NCI-H446 (cell line): ENCODE data around the gene SLC31A1.
"Not testable (repeated sequence)": the region's sequence is repeated elsewhere in the genome, so short reads cannot be mapped to it uniquely, and the experiment has no call there.

ENCODE experiments used
- DNase-seq, 2 experiments: peaks; one replicate each; lab custom pipeline; 2025; lab: John Stamatoyannopoulos, UW

SLC31A1 gene

DNA sequence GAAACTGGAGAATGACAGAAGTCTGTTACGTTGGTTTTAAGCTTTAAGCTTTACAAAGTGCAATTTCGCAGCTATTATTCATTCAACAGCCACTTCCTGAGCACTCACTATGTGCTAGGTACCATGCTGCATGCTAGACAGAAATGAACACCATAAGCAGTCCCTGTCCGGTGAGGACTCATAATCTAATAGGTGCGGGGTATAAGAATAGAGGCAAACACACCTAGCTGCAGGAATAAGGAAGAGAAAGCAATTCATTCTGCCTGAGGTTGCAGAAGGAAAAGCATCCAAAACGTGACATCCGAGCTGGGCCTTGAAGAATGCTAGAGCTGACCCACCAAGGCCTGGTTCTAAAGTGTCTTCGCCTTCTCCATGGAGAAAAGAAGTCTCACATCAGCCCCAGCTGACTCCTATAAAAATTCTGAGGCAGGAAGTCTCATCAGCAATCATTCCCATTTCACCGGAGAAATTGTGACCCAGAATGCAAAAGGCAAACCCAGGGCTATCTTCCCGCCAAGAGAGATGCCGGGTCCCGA is 809 bp upstream of the SLC31A1 start:
- no peak for DNase-seq

DNA sequence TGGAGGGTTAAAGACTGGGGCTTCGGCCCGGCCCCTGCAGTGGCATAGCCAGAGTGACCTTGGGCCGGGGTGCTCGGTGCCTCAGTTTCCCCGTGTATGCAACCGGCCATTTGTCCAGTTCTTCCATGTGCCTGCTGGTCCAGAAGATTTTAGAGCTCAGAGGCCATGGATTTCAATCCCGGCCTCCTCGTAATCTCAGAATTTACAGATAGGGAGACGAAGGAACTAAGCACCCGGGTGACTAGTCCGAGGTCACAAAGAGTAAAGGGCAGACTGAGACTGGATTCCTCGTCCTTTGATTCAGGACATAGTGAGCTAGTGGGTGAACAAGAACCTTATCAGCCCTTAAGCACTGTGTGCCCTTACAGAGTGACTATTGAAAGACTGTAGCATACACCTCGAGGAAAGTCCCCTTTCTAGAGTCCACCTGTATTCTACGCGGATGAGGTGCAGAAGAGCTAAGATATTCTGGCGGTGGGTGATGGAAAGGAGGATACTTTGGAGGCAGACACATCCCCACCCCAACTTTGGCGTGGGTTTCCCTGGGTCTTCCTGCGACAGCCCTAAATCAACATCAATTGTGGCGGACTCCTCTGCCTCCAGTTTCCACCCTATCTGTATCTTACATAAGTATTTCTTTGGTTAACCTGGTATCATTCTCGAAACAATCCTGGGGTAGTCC is 597 bp downstream of the SLC31A1 start:
- no peak for DNase-seq

DNA sequence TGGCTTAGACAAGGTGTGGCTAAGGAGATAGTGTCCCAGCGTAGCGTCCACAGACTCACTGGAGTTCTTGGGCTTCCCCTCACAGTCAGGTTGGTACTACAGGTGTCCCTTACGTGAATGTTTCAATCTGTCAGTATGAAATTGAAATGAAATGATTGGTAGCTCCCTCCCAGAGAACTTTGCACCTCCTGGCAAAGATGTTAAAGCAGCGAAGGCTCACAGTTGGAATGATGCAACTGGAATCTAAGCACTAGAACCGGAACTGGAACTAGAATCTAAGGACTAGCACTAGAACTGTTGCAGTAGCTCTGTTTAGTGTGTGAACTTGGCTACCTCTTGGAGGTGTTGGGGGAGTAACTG is 1.1 kb downstream of the SLC31A1 start:
- DNase-seq = no peak

DNA sequence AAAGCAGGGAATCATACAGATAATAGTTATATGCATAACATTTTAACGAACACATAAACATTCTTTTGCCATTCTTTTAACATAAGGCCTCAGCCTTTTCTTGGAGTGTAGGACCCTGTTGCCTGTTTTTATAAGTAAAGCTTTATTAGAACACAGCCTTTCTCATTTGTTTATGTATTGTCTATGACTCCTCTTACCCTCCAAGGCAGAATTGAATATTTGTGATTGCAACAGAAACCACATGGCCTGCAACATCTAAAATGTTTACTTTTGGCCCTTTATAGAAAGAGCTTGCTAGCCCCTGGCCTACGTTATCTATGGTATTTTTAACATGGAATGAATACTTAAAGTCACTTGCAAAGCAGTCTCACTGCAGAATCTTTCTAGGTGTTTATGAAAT is 2.6 kb downstream of the SLC31A1 start:
- DNase-seq = no peak

DNA sequence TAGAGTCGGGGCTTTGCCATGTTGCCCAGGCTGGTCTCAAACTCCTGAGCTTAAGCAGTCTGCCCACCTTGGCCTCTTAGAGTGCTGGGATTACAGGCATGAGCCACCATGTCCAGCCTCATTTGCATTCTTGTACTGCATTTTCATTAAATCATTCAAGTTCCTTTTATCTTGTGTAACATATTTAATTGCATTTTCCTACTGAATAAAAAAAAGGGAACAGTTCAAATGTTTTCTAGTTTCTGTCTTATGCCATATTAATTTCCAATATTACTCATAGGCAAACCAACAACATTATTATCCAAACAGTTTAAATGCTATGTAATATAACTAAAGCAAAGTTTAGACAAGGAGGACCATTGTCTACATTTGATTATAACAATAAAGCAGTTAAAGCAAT is 6.1 kb downstream of the SLC31A1 start:
- no peak for DNase-seq

DNA sequence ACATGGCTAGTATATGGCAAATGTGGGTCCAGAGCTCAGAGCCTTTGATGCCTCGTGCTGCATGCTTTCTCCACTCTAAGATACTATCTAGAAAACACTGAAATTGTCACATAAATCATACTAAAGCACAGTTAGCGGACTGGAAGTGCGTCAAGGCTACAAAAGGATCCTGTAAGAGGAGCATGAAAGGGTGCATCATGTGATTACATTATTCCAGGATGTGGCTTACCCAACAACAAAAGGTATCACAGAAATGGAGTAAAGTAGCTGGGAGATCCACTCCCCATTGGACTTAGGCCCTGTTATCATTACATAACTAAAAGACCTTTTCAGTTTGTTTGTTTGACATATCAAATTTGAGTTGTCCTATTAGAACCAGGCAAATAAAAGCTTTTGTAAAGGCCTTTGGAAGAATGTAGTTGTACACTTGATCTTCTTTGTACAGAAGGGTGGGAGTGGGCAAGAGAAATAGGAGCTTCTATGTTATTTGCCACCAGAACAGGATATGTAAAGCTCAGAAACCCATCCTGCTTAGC is 6.9 kb downstream of the SLC31A1 start:
- no peak for DNase-seq

DNA sequence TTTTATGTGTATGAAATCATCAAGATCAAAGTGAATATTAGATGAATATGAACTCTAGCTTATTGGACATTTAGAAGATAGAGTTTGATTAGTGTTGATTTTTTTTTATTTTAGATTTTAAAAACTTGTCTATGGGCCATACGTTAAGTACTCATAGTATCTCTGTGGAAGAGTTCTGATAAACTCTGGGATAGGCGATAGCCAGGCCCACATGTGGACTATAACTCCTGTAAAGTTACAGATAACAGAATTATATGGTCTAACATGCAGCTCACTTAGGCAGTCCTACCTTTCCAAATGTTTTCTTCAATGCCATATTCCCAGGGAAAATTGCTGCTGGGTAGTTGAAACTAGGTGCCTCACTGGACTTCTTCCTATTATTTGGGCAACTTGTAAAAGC is 10.4 kb downstream of the SLC31A1 start:
- no peak for DNase-seq

DNA sequence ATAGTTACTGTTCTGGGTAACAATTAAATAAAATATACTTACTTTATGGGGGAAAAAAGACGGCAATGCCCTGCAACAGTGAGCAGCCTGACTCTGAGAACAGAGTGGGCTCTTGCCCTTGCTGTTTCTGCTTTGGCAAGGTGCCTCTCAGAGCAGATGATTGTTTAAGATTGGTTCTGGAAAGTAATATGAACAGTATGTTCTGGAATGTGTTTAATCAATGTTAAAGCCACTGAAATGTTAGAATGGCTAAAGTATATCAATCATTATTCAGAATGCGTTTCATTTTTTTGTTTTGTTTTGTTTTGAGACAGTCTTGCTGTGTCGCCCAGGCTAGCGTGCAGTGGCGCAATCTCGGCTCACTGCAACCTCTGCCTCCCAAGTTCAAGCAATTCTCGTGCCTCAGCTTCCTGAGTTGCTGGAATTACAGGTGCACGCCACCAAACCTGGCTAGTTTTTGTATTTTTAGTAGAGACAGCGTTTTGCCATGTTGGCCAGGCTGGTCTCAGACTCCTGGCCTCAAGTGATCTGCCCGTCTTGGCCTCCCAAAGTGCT is 14.4 kb downstream of the SLC31A1 start:
- not testable (repeated sequence) for DNase-seq

DNA sequence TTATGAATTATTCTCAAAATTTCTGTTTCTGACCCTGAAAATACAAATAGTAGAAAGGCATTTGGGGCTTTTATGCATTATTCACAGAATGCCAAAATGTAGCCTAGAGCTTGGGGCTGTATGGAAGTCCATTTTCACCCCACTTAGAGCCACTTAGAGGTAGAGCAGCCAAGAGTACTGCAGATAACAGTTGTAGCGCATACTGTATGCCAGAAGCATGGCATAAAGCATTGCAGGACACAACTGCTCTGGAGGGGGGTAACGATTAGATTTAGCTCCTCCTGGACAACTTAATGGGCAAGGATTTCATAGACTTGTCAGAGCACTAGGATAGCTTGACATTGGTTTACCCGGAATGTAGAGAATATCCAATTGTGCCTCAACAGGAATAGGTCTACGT is 15.7 kb downstream of the SLC31A1 start:
- no peak for DNase-seq

DNA sequence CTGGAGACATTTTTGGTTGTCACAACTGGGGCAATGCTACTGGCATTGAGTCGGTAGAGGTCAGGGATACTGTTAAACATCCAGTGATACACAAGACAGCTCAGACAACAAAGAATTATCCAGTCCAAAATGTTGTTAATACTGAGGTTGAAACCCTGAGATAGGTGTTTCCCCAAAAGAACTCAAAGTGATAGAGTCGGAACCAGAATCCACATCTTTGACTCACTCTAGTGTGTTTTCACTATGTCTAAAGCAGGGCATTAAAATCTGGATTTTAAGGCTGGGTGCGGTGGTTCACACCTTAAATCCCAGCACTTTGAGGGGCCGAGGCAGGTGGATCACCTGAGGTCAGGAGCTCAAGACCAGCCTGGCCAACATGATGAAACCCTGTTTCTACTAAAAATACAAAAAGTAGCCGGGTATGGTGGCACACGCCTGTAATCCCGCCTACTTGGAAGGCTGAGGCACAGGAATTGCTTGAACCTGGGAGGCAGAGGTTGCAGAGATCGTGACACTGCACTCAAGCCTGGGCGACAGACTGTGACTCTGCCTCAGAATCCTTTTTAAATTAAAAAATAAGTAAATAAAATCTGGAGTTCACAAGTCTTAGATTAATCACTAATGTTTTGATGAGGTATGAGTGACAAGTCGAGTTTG is 17.0 kb downstream of the SLC31A1 start:
- no peak for DNase-seq

DNA sequence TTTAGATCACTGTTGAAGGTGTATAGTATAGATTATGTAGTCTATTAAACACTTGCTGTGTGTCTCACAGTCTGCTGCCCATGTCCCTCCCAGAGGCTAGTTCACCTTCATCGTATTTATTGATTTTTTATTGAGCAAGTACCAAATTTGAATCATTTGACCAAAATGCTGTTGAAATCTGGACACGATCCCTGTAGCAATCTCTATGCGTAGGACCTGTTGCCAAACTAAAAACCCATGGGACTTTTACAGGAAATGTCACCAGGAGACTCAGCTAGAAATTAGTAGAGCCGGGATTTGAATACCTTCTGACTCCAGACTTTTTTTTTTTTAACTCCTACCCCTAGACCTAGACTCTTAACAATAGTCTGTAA is 17.5 kb downstream of the SLC31A1 start:
- DNase-seq = no peak

DNA sequence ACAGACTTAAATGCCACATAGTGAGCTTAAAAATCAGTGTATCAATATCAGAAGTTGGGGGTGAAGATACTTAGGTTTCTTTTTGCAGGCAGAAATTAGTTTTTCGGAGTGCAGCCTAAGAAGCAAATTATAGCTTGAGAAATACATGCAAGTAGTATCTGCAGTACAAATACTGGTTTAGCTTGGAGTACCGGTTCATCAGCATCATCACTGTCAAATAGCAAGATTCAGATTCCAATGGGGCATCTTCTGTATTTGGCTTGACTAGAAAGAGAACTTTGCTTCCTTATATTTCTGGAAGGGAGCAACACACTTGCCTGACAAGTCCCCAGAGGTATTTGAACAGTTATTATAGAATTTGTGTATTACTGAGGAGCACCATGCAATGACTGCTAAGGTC is 19.8 kb downstream of the SLC31A1 start:
- no peak for DNase-seq

DNA sequence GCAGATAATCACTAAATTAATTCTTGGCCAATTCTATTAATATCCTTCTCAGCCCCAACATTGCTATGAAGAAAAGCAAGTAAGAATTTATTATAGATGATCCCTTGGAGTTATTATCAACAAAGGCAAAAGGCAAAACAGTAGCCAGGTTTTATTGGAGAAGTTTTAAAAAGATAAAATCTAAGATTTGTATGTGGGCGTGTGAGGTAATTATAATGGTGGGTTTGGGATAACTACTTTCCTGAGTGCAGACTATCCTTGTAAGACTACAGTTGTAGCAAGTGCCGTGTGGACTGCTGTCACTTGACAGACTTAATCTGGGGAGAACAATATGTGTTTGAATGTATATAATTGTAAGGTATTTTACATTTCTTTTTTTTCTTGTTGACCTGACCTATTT is 23.2 kb downstream of the SLC31A1 start:
- DNase-seq = no peak

DNA sequence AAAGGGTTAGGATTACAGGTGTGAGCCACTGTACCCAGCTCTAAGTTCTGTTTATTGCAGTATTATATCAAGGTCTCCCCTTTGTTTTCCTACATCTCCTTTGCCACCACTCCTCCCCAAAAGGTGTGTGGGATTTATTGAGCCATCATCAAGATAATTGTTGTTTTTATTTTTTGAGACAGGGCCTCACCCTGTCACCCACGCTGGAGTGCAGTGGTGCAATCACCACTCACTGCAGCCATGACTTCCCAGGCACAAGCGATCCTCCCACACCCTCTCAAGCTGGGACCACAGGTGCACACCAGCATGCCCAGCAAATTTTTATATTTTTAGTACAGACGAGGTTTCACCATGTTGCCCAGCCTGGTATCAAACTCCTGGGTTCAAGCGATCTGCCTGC is 24.6 kb downstream of the SLC31A1 start:
- no peak for DNase-seq

DNA sequence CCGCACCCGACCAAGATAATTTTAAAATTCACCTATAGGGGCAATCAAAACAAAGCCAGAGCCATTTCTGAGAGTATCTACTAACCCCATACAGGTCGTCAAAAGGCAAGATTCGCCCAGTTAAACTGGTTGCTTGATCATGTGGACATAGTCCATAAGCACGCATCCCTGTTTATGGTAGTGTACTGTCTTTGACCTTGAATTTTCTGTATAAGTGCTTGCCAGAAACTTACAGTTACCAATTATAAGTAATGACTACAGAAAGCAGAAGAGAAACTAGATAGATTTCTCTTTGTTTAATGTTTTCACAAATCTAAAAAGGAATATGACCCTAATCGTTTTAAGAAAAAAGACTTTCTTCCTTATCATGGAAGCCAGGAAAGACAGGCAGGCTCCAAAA is 25.6 kb downstream of the SLC31A1 start:
- DNase-seq = no peak

DNA sequence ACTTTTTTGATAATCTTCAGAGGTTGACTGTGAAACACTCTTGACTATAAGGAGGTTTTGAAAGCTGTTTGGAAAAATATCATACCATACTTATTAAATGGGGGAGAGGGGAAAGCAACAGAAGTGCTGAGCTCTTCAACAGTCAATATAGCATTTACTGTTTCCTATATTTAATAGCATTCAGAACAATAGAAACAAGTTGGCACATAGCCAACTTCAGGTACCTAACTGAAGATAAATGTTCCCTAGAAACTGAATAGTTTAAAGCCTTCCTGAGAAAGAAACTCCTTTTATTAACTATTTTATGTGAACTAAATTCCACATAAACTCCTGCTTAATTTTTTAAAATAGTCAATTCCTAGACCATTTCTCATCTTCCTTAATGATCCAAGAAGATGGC is 26.3 kb downstream of the SLC31A1 start:
- no peak for DNase-seq

DNA sequence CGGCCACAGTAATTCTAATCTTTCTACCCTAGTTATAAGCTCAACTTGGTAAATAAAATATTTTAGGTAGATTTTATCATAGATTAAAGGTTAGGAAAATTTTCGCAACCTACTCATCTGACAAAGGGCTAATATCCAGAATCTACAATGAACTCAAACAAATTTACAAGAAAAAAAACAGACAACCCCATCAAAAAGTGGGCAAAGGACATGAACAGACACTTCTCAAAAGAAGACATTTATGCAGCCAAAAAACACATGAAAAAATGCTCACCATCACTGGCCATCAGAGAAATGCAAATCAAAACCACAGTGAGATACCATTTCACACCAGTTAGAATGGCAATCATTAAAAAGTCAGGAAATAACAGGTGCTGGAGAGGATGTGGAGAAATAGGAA is 28.3 kb downstream of the SLC31A1 start:
- DNase-seq = not testable (repeated sequence)

DNA sequence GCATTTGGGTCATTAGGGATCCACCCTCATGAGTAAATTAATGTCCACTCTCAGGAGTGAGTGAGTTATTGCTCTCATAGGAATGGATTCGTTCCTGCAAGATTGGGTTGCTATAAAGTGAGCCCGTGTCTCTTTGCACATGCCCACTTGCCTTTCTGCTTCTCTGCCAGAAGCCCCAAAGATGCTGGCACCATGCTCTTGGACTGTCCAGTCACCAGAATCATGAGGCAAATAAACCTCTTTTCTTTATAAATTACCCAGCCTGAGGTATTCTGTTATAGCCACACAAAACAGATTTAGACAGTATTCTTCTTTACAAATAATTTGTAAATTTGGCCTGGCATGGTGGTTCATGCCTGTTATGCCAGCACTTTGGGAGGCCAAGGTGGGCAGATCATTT is 29.5 kb downstream of the SLC31A1 start:
- DNase-seq = no peak

DNA sequence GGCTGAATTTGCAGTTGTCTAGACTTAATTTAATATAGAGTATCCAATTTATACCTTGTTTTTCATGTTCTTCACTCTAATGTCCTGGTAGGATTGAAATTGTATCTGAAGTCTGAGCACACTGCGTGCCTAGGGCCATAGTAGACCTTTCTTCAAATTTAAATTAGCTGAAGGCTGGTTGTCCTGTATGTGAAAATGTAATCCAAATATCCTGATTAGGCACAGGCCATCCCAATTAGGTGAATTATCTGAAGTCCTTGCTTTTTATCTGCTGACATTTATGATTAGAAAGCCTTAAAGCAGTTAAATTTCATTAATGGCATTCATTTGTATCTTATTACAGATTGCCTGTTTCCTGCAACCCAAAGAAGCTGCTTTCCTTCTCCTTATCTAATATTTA is 33.6 kb downstream of the SLC31A1 start:
- no peak for DNase-seq

DNA sequence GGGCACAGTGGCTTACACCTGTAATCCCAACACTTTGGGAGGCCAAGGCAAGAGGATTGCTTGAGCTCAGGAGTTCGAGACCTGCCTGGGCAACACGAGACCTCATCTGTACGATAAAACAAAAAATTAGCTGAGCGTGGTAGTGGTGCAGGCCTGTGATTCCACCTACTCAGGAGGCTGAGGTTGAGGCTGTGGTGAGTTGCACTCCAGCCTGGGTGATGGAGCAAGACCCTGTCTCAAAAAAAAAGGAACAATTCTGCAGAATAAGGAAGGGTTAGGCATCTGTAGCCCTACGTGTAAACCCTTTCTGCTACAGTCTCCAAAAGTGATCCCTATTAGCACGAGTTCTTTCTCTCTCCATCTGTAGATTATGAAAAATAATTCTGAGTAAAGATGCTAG is 34.1 kb downstream of the SLC31A1 start:
- no peak for DNase-seq

DNA sequence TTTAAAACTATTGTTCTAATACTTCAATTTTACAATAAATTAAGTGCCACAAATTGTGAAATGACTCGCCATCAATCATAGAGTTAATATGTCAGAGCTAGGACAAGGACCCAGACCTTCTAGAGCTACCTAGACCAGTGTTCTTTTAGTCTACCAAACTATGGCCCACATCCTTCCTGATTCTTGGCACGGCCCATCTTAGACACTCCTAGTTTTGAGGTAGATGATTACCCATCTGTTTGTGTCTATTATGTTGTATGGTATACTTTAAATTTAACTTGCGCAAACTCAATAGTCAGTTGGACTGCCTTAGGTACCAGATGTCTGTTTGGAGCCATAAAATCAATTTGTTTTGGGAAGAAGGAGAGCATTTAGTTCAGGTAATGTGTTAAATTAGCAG is 36.5 kb downstream of the SLC31A1 start:
- no peak for DNase-seq

DNA sequence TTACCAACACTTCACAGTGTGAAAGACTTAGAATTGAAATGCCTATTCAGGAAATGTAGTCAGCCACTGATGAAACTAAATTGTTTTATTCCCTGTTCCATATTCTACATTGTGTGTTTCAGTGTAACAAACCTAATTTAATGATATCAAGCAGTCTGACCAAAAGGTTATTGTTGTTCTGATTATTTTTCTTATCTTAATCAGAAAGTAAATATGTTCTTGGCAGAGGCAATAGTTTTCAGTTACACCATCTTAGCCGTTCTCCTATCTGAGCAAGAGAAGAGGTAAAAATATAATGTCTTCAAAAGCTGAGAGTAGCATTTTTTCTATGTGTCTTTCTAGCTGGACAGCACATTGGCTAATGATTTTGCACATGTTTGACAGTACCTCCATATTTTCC is 36.9 kb downstream of the SLC31A1 start:
- DNase-seq = no peak

DNA sequence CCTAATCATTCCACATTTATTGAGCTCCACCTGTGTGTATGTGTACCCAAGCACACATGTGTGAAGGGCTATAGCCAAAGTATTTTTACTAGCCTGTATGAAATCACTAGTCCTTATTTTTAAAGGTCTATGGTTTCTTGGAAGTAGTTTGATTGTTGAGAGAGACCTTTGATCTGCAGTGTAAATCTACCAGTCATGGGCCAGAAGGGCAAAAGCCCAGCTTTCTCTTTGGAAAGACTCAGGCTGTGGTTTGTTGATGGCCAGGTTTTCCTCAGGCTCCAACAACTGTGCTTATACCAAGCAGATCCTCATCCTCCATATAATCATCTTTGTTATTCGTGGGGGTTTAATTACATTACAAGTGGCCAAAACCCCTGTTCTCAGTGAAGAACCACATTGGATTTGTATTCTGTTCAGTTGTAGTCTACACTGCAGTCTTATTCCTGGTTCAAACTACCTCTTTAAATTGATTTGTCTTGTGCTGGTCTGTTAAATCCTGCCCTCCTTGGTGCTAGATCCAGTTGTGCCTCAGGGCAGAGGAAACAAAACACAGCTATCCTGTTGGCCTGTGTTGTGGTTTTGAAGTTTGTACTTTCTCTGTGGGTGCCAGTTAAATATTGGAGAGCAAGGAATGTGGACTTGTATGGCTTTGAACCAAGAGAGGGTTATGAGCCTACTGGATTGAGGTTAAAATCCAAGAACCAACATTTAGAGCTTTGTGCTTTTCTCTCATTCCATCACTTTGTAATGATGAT is 40.8 kb downstream of the SLC31A1 start:
- DNase-seq = no peak
